Erythroblast (primary cell): ENCODE results near the gene MSH3.

Experiments
- GATA1 ChIP-seq: IDR thresholded peaks from 2 replicates; pipeline ENCODE4 v1.6.1; 2011; ENCODE audit warnings: low read depth, mild to moderate bottlenecking, control low read depth, low read length, moderate library complexity
- POLR2A ChIP-seq: IDR thresholded peaks from 2 replicates; pipeline ENCODE4 v1.6.1; 2011; ENCODE audit warnings: mild to moderate bottlenecking, low read length

GRCh38 chr5:80759866-80760577 is 105.6 kb downstream of the MSH3 start:
- TF ChIP-seq POLR2A, result no peak
- no peak for TF ChIP-seq GATA1
